HG03342 (cell line): Measurements from ENCODE around the gene NAA30.
"Not testable (repeated sequence)": the region's sequence is repeated elsewhere in the genome, so short reads cannot be mapped to it uniquely, and the experiment has no call there.

Experiments
- ATAC-seq: cut with Tn5 transposase; IDR thresholded peaks from one replicate; pipeline ENCODE4 v1.9.1; 2021; ENCODE audit warnings: mild to moderate bottlenecking, moderate library complexity; ENCODE audit not compliant: unreplicated experiment

The NAA30 gene

GRCh38 chr14:57390037-57390805, at the start of gene NAA30:
NAA30 (plus strand) TSS chr14:57390586; CDS start chr14:57390958, 372 bp downstream.
- peak; percentile 81 for ATAC-seq

GRCh38 chr14:57343545-57344297, 46.7 kb upstream of the NAA30 start:
- not testable (repeated sequence) for ATAC-seq

GRCh38 chr14:57345106-57345505, 45.3 kb upstream of the NAA30 start:
- no peak for ATAC-seq

GRCh38 chr14:57346741-57347140, 43.6 kb upstream of the NAA30 start:
- no peak for ATAC-seq

- no peak for ATAC-seq
These were observed 37.8 kb upstream of the NAA30 start for GRCh38 chr14:57352396-57353170.

- no peak for ATAC-seq
These were observed 35.1 kb upstream of the NAA30 start for GRCh38 chr14:57355081-57355800.

- no peak for ATAC-seq
These were observed 28.0 kb upstream of the NAA30 start for GRCh38 chr14:57362361-57362760.

- no peak for ATAC-seq
These were observed 25.5 kb upstream of the NAA30 start for GRCh38 chr14:57364659-57365450.

- not testable (repeated sequence) for ATAC-seq
These were observed 20.2 kb upstream of the NAA30 start for GRCh38 chr14:57370187-57370586.

GRCh38 chr14:57371013-57371412, 19.4 kb upstream of the NAA30 start:
- ATAC-seq = no peak

GRCh38 chr14:57375156-57375555, 15.2 kb upstream of the NAA30 start:
- no peak for ATAC-seq

- no peak for ATAC-seq
These were observed 11.7 kb upstream of the NAA30 start for GRCh38 chr14:57378661-57379060.

GRCh38 chr14:57380935-57381334, 9.5 kb upstream of the NAA30 start:
- no peak for ATAC-seq

GRCh38 chr14:57382283-57382682, 8.1 kb upstream of the NAA30 start:
- ATAC-seq = no peak

- ATAC-seq = no peak
These were observed 7.2 kb upstream of the NAA30 start for GRCh38 chr14:57383125-57383745.

- no peak for ATAC-seq
These were observed 2.3 kb upstream of the NAA30 start for GRCh38 chr14:57388067-57388466.

GRCh38 chr14:57389646-57390036, 745 bp upstream of the NAA30 start:
- no peak for ATAC-seq

- ATAC-seq = peak; percentile 44
These were observed 575 bp downstream of the NAA30 start for GRCh38 chr14:57390806-57391516.
